SIG-M5 treated with dmso at 0.1 percent for 504 hours (cell line): ENCODE results near the gene AGPAT1.

ENCODE experiments used
- DNase-seq: peaks from one replicate; lab custom pipeline; 2025; ENCODE audit not compliant: unreplicated experiment; lab: John Stamatoyannopoulos, UW

The AGPAT1 gene

DNA sequence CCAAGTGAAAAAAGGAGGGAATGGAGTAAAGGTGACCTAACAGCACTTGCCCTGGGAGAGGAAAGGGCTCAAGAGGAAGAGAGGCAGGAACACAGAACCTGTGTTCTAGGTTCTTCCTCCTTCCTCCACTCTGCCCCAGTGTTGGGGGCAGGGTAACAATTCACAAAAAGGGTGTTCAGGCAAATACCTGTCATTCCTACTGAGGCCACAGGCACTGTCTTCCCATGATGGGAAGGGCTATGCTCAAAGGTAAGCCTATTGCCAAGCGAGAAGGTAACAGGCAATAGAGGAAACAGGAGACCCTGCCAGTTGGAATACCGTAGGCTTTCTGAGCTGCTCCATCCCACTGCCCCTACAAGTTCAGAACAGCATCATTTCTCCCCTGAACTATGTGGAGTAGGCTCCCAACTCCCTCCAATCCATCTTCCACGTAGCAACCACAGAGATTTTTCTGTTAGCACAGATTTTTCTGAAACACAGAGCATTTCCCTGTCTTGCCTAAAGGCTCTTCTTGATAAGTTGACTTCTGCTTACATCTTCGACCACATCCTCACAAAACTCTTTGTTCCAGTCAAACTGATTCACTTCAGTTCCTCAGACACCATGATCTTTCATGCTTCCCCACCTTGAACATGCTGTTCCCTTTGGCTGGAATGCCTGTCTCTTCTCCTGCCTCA is 2.7 kb downstream of the AGPAT1 start:
- DNase-seq: no peak

- DNase-seq: no peak
These were observed 4.7 kb downstream of the AGPAT1 start for GRCh38 chr6:32171234-32171633.

GRCh38 chr6:32170294-32170693 is 5.6 kb downstream of the AGPAT1 start:
- no peak for DNase-seq

- no peak for DNase-seq
These were observed 6.9 kb downstream of the AGPAT1 start for GRCh38 chr6:32168807-32169591.

GRCh38 chr6:32168350-32168749 is 7.5 kb downstream of the AGPAT1 start:
- DNase-seq: no peak

DNA sequence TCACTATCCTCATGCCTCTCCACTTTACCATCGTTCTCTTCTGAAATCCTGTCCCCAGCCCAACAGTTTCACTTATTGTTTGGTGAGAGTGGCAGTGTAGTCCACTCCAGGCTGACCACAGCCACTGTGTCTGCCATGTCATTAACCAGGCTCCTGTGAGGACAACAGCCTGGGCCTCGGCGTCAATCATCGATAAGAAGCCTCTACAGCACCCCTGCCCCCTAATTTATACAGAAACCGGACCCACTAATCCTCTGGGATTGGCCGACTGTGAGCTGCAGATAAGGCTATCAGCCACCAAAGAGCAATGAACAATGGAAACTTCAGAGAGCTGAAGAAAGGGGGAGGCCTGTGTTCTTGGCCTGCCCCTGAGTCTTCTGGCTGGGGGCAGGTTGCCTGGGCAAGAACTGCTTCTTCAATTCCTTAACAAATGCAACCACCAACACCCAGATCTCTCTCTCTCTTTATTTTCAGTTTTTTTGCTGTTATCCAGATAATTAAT is 8.1 kb downstream of the AGPAT1 start:
- DNase-seq: no peak

DNA sequence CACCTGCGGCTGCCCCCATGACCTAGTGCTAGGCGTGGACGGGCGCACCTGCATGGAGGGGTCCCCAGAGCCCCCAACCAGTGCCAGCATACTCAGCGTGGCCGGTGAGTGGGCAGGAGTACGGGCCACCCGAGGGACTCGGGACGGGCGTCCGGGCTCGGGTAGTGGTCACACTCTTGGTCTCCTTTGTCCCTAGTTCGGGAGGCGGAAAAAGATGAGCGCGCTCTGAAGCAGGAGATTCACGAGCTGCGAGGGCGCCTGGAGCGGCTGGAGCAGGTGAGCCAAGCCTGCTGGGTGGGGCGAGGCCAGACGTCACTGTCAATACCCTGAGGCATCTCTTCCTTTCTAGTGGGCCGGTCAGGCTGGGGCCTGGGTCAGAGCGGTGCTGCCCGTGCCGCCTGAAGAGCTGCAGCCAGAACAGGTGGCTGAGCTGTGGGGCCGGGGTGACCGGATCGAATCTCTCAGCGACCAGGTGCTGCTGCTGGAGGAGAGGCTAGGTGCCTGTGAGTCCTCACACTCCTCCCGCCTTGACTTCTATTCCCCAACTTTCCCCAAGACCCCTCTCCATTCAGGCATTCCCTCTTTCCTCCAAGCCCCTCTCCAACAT is 8.6 kb downstream of the AGPAT1 start:
- DNase-seq: no peak

DNA sequence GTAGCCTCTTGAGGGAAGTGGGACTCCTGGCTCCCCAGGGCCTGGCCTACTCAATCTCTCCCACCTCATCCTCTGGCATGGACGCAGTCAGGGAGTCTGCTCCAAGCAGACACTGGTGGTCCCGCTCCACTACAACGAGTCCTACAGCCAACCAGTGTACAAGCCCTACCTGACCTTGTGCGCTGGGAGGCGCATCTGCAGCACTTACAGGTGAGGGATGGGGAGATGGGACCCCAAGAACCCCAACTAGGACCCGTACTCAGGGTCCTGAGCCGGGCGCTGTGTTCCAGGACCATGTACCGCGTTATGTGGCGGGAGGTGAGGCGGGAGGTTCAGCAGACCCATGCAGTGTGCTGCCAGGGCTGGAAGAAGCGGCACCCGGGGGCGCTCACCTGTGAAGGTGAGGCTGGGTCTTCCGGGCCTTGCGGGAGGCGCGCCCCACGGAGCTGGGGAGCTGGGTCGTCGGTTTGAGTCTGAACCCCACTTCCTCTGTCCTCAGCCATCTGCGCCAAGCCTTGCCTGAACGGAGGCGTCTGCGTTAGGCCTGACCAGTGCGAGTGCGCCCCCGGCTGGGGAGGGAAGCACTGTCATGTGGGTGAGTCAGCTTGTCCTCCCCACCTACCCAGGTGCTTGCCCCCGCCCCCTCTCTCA is 9.3 kb downstream of the AGPAT1 start:
- no peak for DNase-seq

GRCh38 chr6:32164295-32164694 is 11.6 kb downstream of the AGPAT1 start, which contains the start of gene EGFL8:
EGFL8 (plus strand) TSS chr6:32164595; CDS start chr6:32166166, 1,571 bp downstream.
- no peak for DNase-seq

DNA sequence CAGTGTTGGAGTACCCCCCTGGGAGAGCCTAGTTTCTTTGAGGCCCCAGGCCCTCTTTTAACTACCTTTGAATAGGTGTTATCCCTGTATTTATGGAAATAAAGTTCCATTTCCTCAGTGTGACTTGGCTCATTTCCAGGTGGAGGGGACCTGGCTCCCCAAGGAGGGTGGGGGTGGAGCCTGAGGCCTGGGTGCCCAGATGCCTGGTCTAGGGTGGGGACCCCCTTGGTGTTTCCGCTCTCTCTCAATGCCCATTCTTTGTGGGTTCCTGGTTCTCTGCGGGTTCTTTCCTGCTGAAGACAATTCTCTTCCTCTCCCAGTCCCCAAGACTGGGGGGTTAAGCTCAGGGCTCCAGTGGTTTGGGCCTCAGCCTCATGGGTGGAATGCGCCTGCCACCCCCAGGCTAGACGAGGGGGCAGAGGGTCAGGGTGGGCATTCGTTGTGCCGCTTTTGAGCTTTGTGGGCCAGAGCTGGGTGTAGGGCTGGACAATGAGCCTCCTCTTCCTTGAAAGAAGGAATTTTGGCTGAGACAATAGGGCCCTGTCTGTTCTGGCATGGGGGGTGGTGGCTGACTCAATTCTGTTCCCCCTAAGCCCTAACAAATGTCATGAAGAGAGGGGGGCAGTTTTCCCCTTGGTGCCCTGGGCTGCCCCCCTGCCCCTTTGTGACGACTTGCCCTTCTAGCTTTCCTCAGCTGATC is 12.2 kb downstream of the AGPAT1 start:
- no peak for DNase-seq

- DNase-seq: no peak
These were observed 17.8 kb downstream of the AGPAT1 start for GRCh38 chr6:32158052-32158451.

GRCh38 chr6:32156891-32157290 is 19.0 kb downstream of the AGPAT1 start:
- no peak for DNase-seq

- peak; percentile 56 for DNase-seq
These were observed 21.2 kb downstream of the AGPAT1 start for GRCh38 chr6:32154514-32155161.

- DNase-seq: peak; percentile 83
These were observed 22.0 kb downstream of the AGPAT1 start, which contains the start of gene PPT2 for GRCh38 chr6:32153564-32154513. PPT2 (plus strand) TSS chr6:32154141; CDS start chr6:32154595, 454 bp downstream.

GRCh38 chr6:32152769-32153563 is 22.9 kb downstream of the AGPAT1 start:
- no peak for DNase-seq

DNA sequence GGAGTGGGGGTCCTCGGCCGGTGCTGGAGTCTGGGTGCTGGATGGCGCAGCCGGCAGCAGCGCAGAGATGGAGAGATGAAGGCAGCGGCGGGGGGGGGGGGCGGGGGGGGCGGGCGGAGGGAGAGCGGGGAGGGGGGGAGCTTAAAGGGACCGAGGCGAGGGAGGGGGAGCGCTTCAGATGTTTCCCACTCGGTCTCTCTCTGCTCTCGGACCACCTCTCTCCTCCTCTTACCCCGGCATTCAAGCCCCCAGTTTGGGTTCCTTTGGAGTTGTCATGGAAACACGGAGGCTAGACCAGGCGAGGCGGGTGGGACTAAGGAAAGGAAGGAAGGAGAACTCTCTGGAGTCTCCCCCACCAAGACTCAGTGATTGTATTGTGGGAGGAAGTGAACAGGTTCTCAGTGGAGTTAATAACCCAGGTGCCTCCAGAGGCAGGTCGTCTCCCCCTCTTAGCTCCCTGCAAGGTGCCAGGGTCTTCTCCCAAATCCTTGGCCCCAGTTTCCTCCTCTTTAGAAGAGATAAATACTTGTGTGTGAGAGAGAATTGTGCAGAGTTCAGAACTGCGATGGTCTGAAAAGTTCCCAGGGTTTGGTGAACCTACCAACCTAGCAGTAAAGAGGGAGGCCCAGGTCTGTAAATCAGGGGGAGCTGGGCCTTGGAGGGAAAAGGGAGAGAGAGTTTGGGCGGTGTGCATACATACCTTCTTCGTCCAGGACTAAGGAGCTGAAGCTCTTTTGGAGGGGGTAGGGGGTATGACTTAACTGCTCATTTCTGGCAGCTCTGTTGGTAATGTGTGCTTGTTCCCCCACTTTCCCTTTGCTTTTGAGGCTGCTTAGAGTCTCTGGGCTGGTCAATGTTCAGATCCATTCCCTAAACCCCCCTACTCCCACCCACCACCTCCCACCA is 23.8 kb downstream of the AGPAT1 start, which contains the start of gene PRRT1:
PRRT1 (minus strand) TSS at position 77 of the 906 bp plus-strand sequence. CDS start 112 bp downstream, outside the sequence.
- DNase-seq: no peak
